GM21576 (cell line): Measurements from ENCODE around the gene AIG1.
A peak's percentile ranks its signal among the peaks of the same experiment; 100 is the strongest.

ENCODE experiments used
- ATAC-seq: cut with Tn5 transposase; IDR thresholded peaks from one replicate; pipeline ENCODE4 v1.9.1; 2021; ENCODE audit warnings: mild to moderate bottlenecking, moderate library complexity; ENCODE audit not compliant: unreplicated experiment

AIG1 gene

GRCh38 chr6:143093290-143093689 is 32.6 kb downstream of the AIG1 start:
- no peak for ATAC-seq

GRCh38 chr6:143096403-143096802 is 35.7 kb downstream of the AIG1 start:
- ATAC-seq: no peak

- no peak for ATAC-seq
Observed at GRCh38 chr6:143097224-143097795, 36.6 kb downstream of the AIG1 start.

- peak; percentile 96 for ATAC-seq
Observed at GRCh38 chr6:143098054-143098671, 37.5 kb downstream of the AIG1 start.

- no peak for ATAC-seq
Observed at GRCh38 chr6:143099647-143100046, 39.0 kb downstream of the AIG1 start.

GRCh38 chr6:143100429-143100828 is 39.7 kb downstream of the AIG1 start:
- no peak for ATAC-seq

GRCh38 chr6:143103916-143104315 is 43.2 kb downstream of the AIG1 start:
- ATAC-seq: no peak

GRCh38 chr6:143107440-143107839 is 46.8 kb downstream of the AIG1 start:
- no peak for ATAC-seq

GRCh38 chr6:143107911-143108761 is 47.4 kb downstream of the AIG1 start:
- no peak for ATAC-seq

GRCh38 chr6:143109196-143109595 is 48.5 kb downstream of the AIG1 start:
- ATAC-seq: no peak

- ATAC-seq: no peak
Observed at GRCh38 chr6:143110572-143110971, 49.9 kb downstream of the AIG1 start.

- ATAC-seq: no peak
Observed at GRCh38 chr6:143110996-143111395, 50.3 kb downstream of the AIG1 start.

GRCh38 chr6:143111443-143111842 is 50.8 kb downstream of the AIG1 start:
- ATAC-seq: no peak

- peak; percentile 65 for ATAC-seq
Observed at GRCh38 chr6:143112084-143112768, 51.5 kb downstream of the AIG1 start.

GRCh38 chr6:143112837-143113236 is 52.1 kb downstream of the AIG1 start:
- ATAC-seq: no peak

GRCh38 chr6:143115728-143116127 is 55.0 kb downstream of the AIG1 start:
- ATAC-seq: no peak

GRCh38 chr6:143117108-143117507 is 56.4 kb downstream of the AIG1 start:
- ATAC-seq: no peak

- ATAC-seq: no peak
Observed at GRCh38 chr6:143119260-143119659, 58.6 kb downstream of the AIG1 start.

GRCh38 chr6:143123081-143123480 is 62.4 kb downstream of the AIG1 start:
- ATAC-seq: no peak

GRCh38 chr6:143123941-143124340 is 63.3 kb downstream of the AIG1 start:
- ATAC-seq: no peak

GRCh38 chr6:143125455-143125854 is 64.8 kb downstream of the AIG1 start:
- ATAC-seq: no peak
